Left lung (tissue), 10 donors: ENCODE measurements around the gene PIAS2. TPM values are rescaled to one million over a fixed set of nuclear protein-coding genes. Genes with fewer than 3 reads are reported as not detected.

Source experiments
- ATAC-seq: fragments of 200-7000 bp; cut with Tn5 transposase; one replicate; pipeline ENCODE4 v1.9.1; 2020; ENCODE audit warnings: moderate library complexity
- DNase-seq, 4 donors: peaks; one replicate each; pipeline ENCODE4 v3.0.0-alpha.2; 2013 to 2020
- H3K27ac ChIP-seq, 2 donors: fragments of 200-600 bp; sonication (generic) in 1 of 2; one replicate each; pipeline versions ENCODE4 v1.5.0 to v1.8.0; 2020 to 2021
- H3K27me3 ChIP-seq, 2 donors: fragments of 200-600 bp; sonication (generic) in 1 of 2; one replicate each; pipeline versions ENCODE4 v1.5.0 to v1.8.0; 2020 to 2021
- H3K36me3 ChIP-seq, 2 donors: fragments of 200-600 bp; sonication (generic) in 1 of 2; one replicate each; pipeline versions ENCODE4 v1.5.0 to v1.8.0; 2020 to 2021
- H3K4me1 ChIP-seq, 2 donors: fragments of 200-600 bp; one replicate each; pipeline ENCODE4 v1.8.0; 2021
- H3K4me3 ChIP-seq, 2 donors: fragments of 200-600 bp; sonication (generic) in 1 of 2; one replicate each; pipeline versions ENCODE4 v1.5.0 to v1.8.0; 2020 to 2021; ENCODE audit warnings: mild to moderate bottlenecking in 1 of 2
- H3K9me3 ChIP-seq, 2 donors: fragments of 200-600 bp; sonication (generic) in 1 of 2; one replicate each; pipeline versions ENCODE4 v1.5.0 to v1.8.0; 2020 to 2021
- CTCF ChIP-seq, 2 donors: fragments of 200-600 bp; sonication (generic) in 1 of 2; IDR thresholded peaks; one replicate each; pipeline versions ENCODE4 v1.5.0 to v1.8.0; 2021; ENCODE audit warnings: antibody characterized with exemption in 2 of 2
- intact Hi-C, 2 donors: fragments of 100-400 bp; cut with DNase I; formaldehyde crosslinking; loops; one replicate each; pipeline versions ENCODE4 v1.11.2 to v1.14.2; 2022
- polyA plus RNA-seq, 6 donors: library from polyadenylated mRNA; unstranded; fragments of 120-200 nt; gene quantifications; one replicate each; pipeline ENCODE4 v1.2.1, GENCODE V29; 2013; ENCODE audit not compliant: insufficient read length in 6 of 6
- total RNA-seq, 2 donors: library from RNA; stranded (reverse); fragmentation: NEBNext Ultra II Directional; extraction: Animal tissue kit (Norgen Biotek cat#: 25700); gene quantifications; one replicate each; pipeline ENCODE4 v1.2.1, GENCODE V29; 2021
- donor health status: DM: no; HTN: yes; CAD: no.
- donor health status: DM: no; HTN: no; CAD: no.

PIAS2 gene
- total and polyA plus RNA-seq, 8 donors: 20.0 to 31.3 (median 22.1) TPM

- Histone ChIP-seq H3K9me3 (peaks cover 0 to 8% of the 10 kb centered on the region in 2 donors), H3K27ac (no peak overlapping the region), H3K27me3 (no peaks in the 10 kb centered on the region), H3K4me1 (no peaks in the 10 kb centered on the region), H3K36me3 (peaks cover 0 to 17% of the 10 kb centered on the region in 2 donors), H3K4me3 (no peak overlapping the region)
- intact Hi-C loops: no loop called here
- ATAC-seq (no peak), DNase-seq (no peak)
- no peak for TF ChIP-seq CTCF (IDR thresholded peaks at IDR 0.05)
These were observed 23.2 kb downstream of the PIAS2 start for GRCh38 chr18:46894124-46894523.

GRCh38 chr18:46893360-46893759 is 23.9 kb downstream of the PIAS2 start:
- intact Hi-C loops: no loop called here
- no peak for ATAC-seq
- H3K9me3 ChIP-seq: peaks cover 0 to 16% of the 10 kb centered on the region in 2 donors
- no peak for TF ChIP-seq CTCF (IDR thresholded peaks at IDR 0.05)
- peaks cover 0 to 25% of the 10 kb centered on the region in 2 donors for H3K36me3 ChIP-seq
- H3K4me3 ChIP-seq: no peak overlapping the region
- H3K4me1 ChIP-seq: no peaks in the 10 kb centered on the region
- no peak overlapping the region for H3K27ac ChIP-seq
- H3K27me3 ChIP-seq: no peaks in the 10 kb centered on the region
- DNase-seq: no peak

GRCh38 chr18:46892842-46893241 is 24.5 kb downstream of the PIAS2 start:
- Histone ChIP-seq H3K9me3 (peaks cover 0 to 19% of the 10 kb centered on the region in 2 donors), H3K36me3 (peaks cover 0 to 30% of the 10 kb centered on the region in 2 donors), H3K27me3 (no peaks in the 10 kb centered on the region), H3K4me1 (no peaks in the 10 kb centered on the region), H3K4me3 (no peak overlapping the region), H3K27ac (no peak overlapping the region)
- intact Hi-C loops: no loop called here
- TF ChIP-seq CTCF (IDR thresholded peaks at IDR 0.05): no peak
- no peak for ATAC-seq
- no peak for DNase-seq

GRCh38 chr18:46891742-46892214 is 25.5 kb downstream of the PIAS2 start:
- Histone ChIP-seq H3K4me3 (no peak overlapping the region), H3K4me1 (no peaks in the 10 kb centered on the region), H3K9me3 (peaks cover 0 to 23% of the 10 kb centered on the region in 2 donors), H3K27me3 (no peaks in the 10 kb centered on the region), H3K27ac (no peak overlapping the region), H3K36me3 (peaks cover 0 to 30% of the 10 kb centered on the region in 2 donors)
- ATAC-seq: no peak
- DNase-seq: no peak
- intact Hi-C loops: no loop called here
- no peak for TF ChIP-seq CTCF (IDR thresholded peaks at IDR 0.05)

- Histone ChIP-seq H3K4me1 (no peaks in the 10 kb centered on the region), H3K4me3 (no peak overlapping the region), H3K36me3 (peaks cover 0 to 30% of the 10 kb centered on the region in 2 donors), H3K27ac (no peak overlapping the region), H3K9me3 (peaks cover 0 to 23% of the 10 kb centered on the region in 2 donors), H3K27me3 (no peaks in the 10 kb centered on the region)
- intact Hi-C loops: no loop called here
- TF ChIP-seq CTCF (IDR thresholded peaks at IDR 0.05): no peak
- ATAC-seq (no peak), DNase-seq (no peak)
These were observed 28.3 kb downstream of the PIAS2 start for GRCh38 chr18:46888965-46889364.
